Left ventricle myocardium inferior (tissue), 1 donor: Measurements from ENCODE around the gene NSL1. TPM values are rescaled to one million over a fixed set of nuclear protein-coding genes. Genes with fewer than 3 reads are reported as not detected.

ENCODE experiments used
- DNase-seq: peaks from one replicate; pipeline ENCODE4 v3.0.0-alpha.2; 2020
- H3K27ac ChIP-seq: fragments of 200-600 bp; replicated peaks from 2 replicates; pipeline ENCODE4 v1.8.0; 2021
- H3K27me3 ChIP-seq: fragments of 200-600 bp; 2 replicates; pipeline ENCODE4 v1.8.0; 2021; ENCODE audit warnings: low read depth
- H3K36me3 ChIP-seq: fragments of 200-600 bp; 2 replicates; pipeline ENCODE4 v1.8.0; 2021
- H3K4me1 ChIP-seq: fragments of 200-600 bp; 2 replicates; pipeline ENCODE4 v1.8.0; 2021
- H3K4me3 ChIP-seq: fragments of 200-600 bp; 2 replicates; pipeline ENCODE4 v1.8.0; 2021; ENCODE audit warnings: mild to moderate bottlenecking, moderate library complexity
- H3K9me3 ChIP-seq: fragments of 200-600 bp; replicated peaks from 2 replicates; pipeline ENCODE4 v1.8.0; 2021
- intact Hi-C: fragments of 100-400 bp; cut with micrococcal nuclease; formaldehyde crosslinking; loops from one replicate; pipeline ENCODE4 v1.11.0; 2022
- total RNA-seq: library from RNA; stranded (reverse); fragmentation: NEBNext Ultra II Directional; extraction: Animal tissue kit (Norgen Biotek cat#: 25700); gene quantifications from one replicate; pipeline ENCODE4 v1.2.1, GENCODE V29; 2021
- TF ChIP-seq, protein P1 (sequence below): fragments of 200-600 bp; IDR thresholded peaks from 2 replicates; pipeline ENCODE4 v1.8.0; 2021; ENCODE audit warnings: antibody characterized with exemption, mild to moderate bottlenecking, borderline replicate concordance
- donor health status: DM: no; HTN: yes; CAD: no; lungs with severe emphysema.

The NSL1 gene
- total RNA-seq, 1 donor from 2014 or later: 29.0 TPM

DNA sequence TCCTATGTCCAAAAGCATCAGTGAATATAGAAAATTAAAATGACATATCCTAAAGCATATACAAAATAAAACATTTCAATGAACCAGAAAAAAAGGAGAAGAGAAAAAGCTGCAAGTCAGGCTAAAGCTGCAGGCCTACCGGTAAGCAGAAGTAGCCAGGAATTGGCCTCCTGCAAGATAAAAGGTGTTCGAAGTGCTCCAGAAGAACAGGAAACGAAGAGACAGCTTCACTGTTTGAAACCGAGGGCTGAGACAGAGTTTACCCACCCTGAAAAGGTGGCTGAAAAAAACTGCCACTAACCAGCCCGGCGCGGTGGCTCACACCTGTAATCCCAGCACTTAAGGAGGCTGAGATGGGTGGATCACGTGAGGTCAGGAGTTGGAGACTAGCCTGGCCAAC is 37.4 kb downstream of the NSL1 start:
- intact Hi-C loops: no loop called here
- H3K27me3 ChIP-seq: no peaks in the 10 kb centered on the region
- peak overlapping the region; percentile 16 for H3K27ac ChIP-seq
- H3K4me1 ChIP-seq: peaks cover 39% of the 10 kb centered on the region
- DNase-seq: no peak
- H3K36me3 ChIP-seq: no peaks in the 10 kb centered on the region
- H3K4me3 ChIP-seq: no peak overlapping the region
- no peaks in the 10 kb centered on the region for H3K9me3 ChIP-seq
- TF ChIP-seq, protein P1, sequence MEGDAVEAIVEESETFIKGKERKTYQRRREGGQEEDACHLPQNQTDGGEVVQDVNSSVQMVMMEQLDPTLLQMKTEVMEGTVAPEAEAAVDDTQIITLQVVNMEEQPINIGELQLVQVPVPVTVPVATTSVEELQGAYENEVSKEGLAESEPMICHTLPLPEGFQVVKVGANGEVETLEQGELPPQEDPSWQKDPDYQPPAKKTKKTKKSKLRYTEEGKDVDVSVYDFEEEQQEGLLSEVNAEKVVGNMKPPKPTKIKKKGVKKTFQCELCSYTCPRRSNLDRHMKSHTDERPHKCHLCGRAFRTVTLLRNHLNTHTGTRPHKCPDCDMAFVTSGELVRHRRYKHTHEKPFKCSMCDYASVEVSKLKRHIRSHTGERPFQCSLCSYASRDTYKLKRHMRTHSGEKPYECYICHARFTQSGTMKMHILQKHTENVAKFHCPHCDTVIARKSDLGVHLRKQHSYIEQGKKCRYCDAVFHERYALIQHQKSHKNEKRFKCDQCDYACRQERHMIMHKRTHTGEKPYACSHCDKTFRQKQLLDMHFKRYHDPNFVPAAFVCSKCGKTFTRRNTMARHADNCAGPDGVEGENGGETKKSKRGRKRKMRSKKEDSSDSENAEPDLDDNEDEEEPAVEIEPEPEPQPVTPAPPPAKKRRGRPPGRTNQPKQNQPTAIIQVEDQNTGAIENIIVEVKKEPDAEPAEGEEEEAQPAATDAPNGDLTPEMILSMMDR: no peak

DNA sequence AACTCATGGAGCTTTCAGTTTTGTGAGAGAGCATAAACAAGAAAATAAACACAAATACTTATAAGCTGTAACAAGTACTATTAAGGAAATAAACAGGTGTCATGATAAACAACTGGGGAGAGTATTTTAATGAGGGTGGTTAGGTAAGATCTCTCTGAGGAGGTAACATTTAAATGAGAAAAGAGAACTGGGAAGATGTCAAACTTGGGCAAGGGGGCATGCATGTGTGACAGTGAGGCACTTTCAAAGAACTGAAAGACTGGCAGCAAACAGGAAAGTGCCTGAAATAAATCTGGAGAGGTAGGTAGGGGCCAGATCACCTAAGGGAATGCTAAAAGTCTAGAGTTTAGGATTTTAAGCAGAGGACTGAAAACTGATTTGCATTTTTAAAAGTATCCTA is 37.8 kb downstream of the NSL1 start:
- Histone ChIP-seq H3K4me3 (no peak overlapping the region), H3K9me3 (no peaks in the 10 kb centered on the region), H3K27me3 (no peaks in the 10 kb centered on the region), H3K27ac (peak overlapping the region; percentile 16), H3K4me1 (peaks cover 39% of the 10 kb centered on the region), H3K36me3 (no peaks in the 10 kb centered on the region)
- DNase-seq: no peak
- intact Hi-C loops: no loop called here
- TF ChIP-seq, protein P1: no peak

DNA sequence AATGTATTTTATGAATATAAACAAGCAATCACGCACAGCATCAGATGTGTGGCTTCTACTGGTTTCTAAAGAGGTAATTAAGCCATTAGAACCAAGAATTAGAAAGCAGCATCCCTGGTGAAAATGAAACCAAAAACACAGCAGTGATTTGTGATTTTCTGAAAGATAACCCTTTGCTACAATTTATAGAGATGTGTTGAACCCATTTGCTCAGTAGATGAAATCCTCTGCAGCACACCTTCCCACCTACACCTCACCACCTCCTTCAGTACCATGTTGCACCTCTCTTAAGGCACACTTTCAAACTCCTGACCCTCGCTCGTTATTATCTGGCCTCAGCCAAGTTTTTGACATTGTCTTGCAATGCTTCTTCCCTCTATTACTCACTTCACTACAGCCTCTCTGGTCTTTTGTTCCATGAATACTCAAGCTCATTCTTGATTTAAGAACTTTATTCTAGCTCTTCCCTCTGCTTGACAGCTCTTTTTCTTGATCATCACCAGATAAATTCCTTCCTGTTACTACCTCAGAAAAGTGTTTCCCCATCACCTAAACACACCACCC is 38.6 kb downstream of the NSL1 start:
- H3K4me3 ChIP-seq: peak overlapping the region; percentile 30
- peak overlapping the region; percentile 58 for H3K27ac ChIP-seq
- H3K9me3 ChIP-seq: no peaks in the 10 kb centered on the region
- H3K27me3 ChIP-seq: no peaks in the 10 kb centered on the region
- H3K36me3 ChIP-seq: no peaks in the 10 kb centered on the region
- TF ChIP-seq, protein P1: no peak
- intact Hi-C loops: no loop called here
- DNase-seq: no peak
- peaks cover 39% of the 10 kb centered on the region for H3K4me1 ChIP-seq

DNA sequence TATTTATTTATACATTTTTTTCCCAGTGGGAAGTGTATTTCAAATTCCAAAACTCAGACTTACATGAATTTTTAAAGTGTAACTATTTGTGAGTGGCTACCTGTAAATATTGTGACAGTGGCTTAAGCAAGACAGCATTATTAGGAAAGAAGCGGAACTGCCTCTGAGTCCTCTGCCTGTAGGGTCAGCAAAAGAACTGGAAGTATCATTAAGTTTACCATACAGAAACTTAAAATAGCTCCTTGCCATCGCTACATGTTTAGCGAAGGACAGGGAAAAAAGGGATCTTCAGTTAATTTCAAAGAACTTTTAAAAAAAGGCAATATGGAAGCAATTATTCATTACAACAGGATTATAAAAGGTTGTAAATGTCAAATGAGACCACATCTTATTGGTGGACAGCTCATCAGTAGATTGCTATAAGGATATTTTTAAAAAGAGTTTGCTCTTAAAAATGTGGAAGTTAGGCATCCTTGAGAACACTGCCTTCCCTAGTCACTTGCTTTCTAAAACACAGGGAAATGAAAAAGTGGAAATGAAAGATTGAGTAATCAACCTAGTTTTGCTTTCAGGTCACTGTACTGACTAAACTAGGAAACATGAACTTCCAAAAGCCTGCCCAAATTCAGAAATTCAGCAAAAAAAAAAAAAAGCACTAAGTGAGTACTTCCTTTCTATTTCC is 39.2 kb downstream of the NSL1 start:
- peak overlapping the region; percentile 58 for H3K27ac ChIP-seq
- TF ChIP-seq, protein P1: no peak
- peaks cover 39% of the 10 kb centered on the region for H3K4me1 ChIP-seq
- H3K4me3 ChIP-seq: peak overlapping the region; percentile 30
- no peaks in the 10 kb centered on the region for H3K36me3 ChIP-seq
- no peak for DNase-seq
- intact Hi-C loops: no loop called here
- H3K9me3 ChIP-seq: no peaks in the 10 kb centered on the region
- no peaks in the 10 kb centered on the region for H3K27me3 ChIP-seq

DNA sequence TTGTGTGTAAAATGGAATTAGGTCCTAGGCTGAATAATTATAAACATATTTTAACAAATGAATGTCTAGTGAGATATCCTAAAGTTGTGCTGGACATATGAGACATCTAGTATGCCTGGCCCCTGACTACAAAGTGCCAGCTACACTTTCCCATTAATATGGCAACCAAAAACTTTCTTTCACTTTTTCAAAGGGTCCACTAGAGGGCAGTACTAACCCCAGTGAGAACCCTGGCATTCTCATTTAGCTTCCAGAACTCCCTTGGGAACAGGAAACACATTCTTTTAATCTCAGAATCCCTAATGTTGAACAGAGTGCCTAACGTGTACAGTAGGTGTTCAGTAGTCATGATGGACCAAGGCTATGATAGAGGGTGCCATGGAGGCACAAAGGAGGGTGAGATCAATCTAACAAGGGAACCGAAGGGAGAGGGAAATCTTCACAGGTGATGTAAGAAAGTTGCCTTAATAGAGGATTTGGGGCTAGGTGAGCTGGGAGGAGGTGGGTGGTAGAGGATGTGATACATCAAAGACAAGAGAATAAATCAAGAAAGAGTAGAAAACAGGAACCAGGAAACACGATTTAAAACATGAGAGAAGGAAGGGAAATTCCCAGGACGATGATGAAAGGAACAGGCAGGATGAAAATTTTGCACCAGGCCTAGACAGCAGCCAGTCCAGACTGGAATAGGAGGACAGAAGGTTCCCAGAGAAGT is 41.6 kb downstream of the NSL1 start:
- H3K36me3 ChIP-seq: no peaks in the 10 kb centered on the region
- H3K27ac ChIP-seq: peak overlapping the region; percentile 9
- no peak for DNase-seq
- H3K27me3 ChIP-seq: no peaks in the 10 kb centered on the region
- H3K4me1 ChIP-seq: peaks cover 33% of the 10 kb centered on the region
- intact Hi-C loops: no loop called here
- TF ChIP-seq, protein P1: peak; percentile 74
- no peak overlapping the region for H3K4me3 ChIP-seq
- H3K9me3 ChIP-seq: no peaks in the 10 kb centered on the region
